ENCODE results near the gene WIPI1. TPM values are rescaled to one million over a fixed set of nuclear protein-coding genes. Genes with fewer than 3 reads are reported as not detected.
A peak's percentile ranks its signal among the peaks of the same experiment; 100 is the strongest.

Gene WIPI1
- total RNA-seq, 1 donor from 2014 or later: 38.1 TPM

GRCh38 chr17:68383120-68383442 is 74.2 kb downstream of the WIPI1 start:
- H3K36me3 ChIP-seq: no peaks in the 10 kb centered on the region
- no peak for TF ChIP-seq CTCF (IDR thresholded peaks at IDR 0.05)
- H3K27me3 ChIP-seq: no peaks in the 10 kb centered on the region
- H3K9me3 ChIP-seq: no peaks in the 10 kb centered on the region
- H3K4me1 ChIP-seq: peaks cover 42% of the 10 kb centered on the region
- peak overlapping the region; percentile 75 for H3K27ac ChIP-seq
- DNase-seq (no peak), ATAC-seq (no peak)
- no peak overlapping the region for H3K4me3 ChIP-seq
- intact Hi-C loops (cut with DNase I): no loop called here

GRCh38 chr17:68382582-68383085 is 74.7 kb downstream of the WIPI1 start:
- no peak for TF ChIP-seq CTCF (IDR thresholded peaks at IDR 0.05)
- DNase-seq (no peak), ATAC-seq (no peak)
- Histone ChIP-seq H3K9me3 (no peaks in the 10 kb centered on the region), H3K4me1 (peaks cover 47% of the 10 kb centered on the region), H3K36me3 (no peaks in the 10 kb centered on the region), H3K27ac (peak overlapping the region; percentile 75), H3K4me3 (no peak overlapping the region), H3K27me3 (no peaks in the 10 kb centered on the region)
- intact Hi-C loops (cut with DNase I): no loop called here

GRCh38 chr17:68381076-68381900 is 76.0 kb downstream of the WIPI1 start:
- peaks cover 55% of the 10 kb centered on the region for H3K4me1 ChIP-seq
- no peaks in the 10 kb centered on the region for H3K9me3 ChIP-seq
- no peak for ATAC-seq
- no peaks in the 10 kb centered on the region for H3K36me3 ChIP-seq
- TF ChIP-seq CTCF (IDR thresholded peaks at IDR 0.05): no peak
- peak overlapping the region; percentile 7 for H3K27ac ChIP-seq
- DNase-seq: peak; percentile 77
- intact Hi-C loops (cut with DNase I): no loop called here
- H3K4me3 ChIP-seq: no peak overlapping the region
- H3K27me3 ChIP-seq: no peaks in the 10 kb centered on the region

- no peaks in the 10 kb centered on the region for H3K27me3 ChIP-seq
- no peaks in the 10 kb centered on the region for H3K36me3 ChIP-seq
- peaks cover 53% of the 10 kb centered on the region for H3K4me1 ChIP-seq
- intact Hi-C loops (cut with DNase I): no loop called here
- no peak for TF ChIP-seq CTCF (IDR thresholded peaks at IDR 0.05)
- H3K27ac ChIP-seq: peak overlapping the region; percentile 93
- no peak for ATAC-seq
- DNase-seq: no peak
- H3K9me3 ChIP-seq: no peaks in the 10 kb centered on the region
- no peak overlapping the region for H3K4me3 ChIP-seq
Observed at GRCh38 chr17:68379692-68380677, 77.3 kb downstream of the WIPI1 start.

- H3K4me1 ChIP-seq: peaks cover 44% of the 10 kb centered on the region
- no peaks in the 10 kb centered on the region for H3K36me3 ChIP-seq
- DNase-seq: no peak
- no peaks in the 10 kb centered on the region for H3K9me3 ChIP-seq
- intact Hi-C loops (cut with DNase I): no loop called here
- TF ChIP-seq CTCF (IDR thresholded peaks at IDR 0.05): no peak
- H3K4me3 ChIP-seq: no peak overlapping the region
- no peaks in the 10 kb centered on the region for H3K27me3 ChIP-seq
- peak overlapping the region; percentile 93 for H3K27ac ChIP-seq
- no peak for ATAC-seq
Observed at GRCh38 chr17:68379177-68379510, 78.2 kb downstream of the WIPI1 start.

Data from upper lobe of right lung (tissue), 1 donor.